HG03457 (cell line): ENCODE results near the gene IGLL5.
"Not testable (repeated sequence)": the region's sequence is repeated elsewhere in the genome, so short reads cannot be mapped to it uniquely, and the experiment has no call there.

ENCODE experiments used
- ATAC-seq: cut with Tn5 transposase; IDR thresholded peaks from one replicate; pipeline ENCODE4 v1.9.1; 2021; ENCODE audit warnings: moderate number of reproducible peaks; ENCODE audit not compliant: unreplicated experiment

Gene IGLL5

DNA sequence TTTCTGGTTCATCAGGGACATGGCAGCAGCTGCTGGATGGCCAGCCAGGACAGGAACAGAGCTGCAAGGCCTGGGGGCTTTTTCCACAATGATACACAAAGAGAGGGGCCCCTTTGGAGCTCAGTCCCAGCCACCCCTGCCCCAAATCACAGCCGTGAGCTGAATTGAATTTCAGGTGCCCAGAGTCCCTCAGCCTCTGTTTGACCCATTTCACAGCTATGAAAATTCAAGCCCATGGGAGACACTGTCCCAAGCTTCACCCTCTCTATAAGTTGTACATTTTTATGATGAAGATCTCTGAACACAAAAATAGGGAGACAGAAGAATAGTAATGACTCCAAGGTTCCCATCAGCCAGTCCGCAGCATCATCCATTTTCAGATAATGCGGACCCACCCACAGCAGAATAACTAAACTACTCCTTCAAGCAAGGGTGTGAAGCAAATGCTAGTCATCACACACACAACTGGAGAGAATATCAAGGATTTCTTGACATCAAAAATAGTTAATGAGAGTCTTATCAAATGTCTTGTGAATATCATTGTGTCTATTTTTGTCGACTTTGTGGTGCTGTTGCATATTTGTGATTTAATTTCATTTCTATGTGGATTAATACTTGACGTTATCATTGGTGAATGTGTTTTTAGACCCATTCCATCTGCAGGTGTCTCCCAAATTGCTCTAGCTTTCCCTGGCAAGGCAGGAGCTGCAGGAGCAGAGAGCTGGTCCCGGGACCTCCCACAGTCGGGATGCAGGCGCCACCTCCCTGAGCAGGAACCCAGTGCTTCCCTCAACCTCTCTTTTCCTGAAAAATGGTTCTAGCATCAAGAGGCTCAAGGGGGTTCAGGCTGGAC, 24.7 kb downstream of the IGLL5 start:
- ATAC-seq: no peak

DNA sequence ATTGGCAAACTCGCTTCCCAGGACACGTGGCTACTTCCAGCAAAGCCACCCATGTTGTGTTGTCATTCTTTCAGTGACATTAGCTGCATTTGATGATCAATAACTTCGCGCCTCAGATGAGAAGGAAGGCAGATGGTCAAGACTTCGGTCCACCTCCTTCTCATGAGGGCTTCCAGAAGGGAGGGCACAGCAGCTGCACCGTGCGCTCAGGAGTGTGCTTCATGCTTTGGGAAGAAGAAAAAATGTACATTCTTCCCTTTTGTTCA, 25.3 kb downstream of the IGLL5 start:
- no peak for ATAC-seq

DNA sequence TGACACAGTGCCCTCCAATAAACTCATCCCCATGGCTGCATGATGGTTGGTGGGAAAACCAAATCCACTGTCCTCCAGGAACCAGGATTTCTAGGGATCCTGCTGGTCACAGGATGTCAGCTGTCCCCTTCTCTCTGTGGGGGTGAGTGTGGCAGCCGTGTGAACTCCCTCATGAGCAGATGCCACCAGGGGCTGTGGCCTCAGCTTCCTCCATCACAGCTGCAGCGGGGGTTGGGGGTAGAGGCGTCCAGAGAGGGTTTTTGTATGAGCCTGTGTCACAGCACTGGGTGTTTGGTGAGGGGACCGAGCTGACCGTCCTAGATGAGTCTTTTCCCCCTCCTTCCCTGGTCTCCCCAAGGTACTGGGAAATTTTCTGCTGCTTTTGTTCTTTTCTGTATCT, 26.4 kb downstream of the IGLL5 start:
- no peak for ATAC-seq

DNA sequence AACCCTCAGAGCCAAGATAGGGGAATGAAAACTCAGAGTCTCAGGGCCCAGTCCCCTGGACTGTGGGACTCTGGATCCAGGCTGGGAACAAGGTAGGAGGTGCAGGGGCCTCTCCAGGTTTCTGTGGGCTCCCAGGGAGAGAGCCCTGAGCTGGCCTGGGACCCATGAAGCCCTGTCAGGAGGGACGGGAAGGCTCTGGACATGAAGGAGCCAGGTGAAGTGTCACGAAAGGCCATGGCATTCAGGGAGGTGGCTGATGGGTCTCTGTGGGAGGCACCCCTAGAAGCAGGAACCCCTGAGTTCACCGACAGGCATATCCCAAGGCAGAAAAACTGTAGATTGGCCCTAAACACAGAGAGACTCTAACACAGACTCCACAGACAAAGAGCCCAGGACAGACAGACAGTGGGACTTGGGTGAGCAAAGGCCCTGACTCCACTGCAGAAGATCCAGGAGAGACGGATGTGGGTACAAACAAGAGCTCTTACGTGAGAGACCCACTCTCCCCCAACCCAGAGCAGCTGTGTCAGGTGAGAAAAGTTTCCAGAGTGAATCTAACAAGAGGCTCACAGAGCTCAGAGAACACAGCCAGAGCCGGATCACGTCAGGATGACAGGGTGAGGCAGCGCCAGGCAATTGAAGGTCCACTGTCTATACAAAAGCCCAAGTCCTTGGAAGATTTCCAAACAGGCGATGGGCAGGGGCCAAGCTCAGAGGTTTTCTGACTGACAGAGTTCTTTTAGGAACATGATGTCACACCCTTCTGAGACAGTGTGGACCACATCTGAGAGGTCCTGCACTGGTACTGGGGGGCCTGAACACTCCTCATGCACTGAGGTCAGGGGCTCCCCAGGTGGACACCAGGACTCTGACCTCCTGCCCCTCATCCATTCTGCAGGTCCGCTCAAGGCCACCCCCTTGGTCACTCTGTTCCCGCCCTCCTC, 27.4 kb downstream of the IGLL5 start:
- no peak for ATAC-seq

DNA sequence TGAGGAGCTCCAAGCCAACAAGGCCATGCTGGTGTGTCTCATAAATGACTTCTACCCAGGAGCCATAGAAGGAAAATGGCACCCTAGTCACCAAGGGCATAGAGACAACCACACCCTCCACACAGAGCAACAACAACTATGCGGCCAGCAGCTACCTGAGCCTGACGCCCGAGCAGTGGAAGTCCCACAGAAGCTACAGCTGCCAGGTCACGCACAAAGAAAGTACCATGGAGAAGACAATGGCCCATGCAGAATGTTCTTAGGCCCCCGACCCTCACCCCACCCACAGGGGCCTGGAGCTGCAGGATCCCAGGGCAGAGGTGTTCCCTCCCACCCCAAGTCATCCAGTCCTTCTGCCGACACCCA, 28.0 kb downstream of the IGLL5 start:
- ATAC-seq: no peak

DNA sequence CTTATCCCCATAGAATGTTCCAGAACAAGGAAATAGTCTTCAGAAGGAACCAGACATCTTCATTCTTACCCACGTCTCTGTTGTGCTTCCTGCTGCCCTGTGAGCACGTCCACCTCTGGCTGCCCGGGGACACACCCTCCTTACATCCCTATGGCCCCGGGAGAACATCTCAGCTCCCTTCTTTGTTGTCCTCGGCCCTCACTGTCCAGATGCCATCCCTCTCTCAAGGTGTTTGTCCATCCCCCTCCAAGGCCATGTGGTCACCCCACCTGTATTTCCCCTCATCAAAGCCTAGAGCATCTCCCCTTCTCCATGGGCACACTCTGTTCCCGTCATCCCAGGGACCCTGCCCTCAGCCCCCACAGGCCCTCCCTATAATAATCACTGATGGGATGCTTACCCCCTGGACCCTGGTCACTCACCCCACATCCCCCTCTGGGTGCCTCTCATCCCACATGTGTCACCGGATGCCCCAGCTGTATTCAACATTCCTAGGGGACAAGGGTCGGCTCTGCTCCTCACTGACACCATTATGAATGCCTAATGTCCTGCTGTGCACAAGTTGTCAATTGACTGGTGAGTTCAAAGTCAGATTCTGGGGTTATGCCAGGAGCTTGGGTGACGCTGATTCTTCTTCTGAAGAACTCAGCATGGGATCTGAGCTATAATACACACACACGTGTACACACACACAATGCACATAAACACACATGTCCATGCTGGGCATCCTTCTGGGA, 28.8 kb downstream of the IGLL5 start:
- ATAC-seq: no peak

DNA sequence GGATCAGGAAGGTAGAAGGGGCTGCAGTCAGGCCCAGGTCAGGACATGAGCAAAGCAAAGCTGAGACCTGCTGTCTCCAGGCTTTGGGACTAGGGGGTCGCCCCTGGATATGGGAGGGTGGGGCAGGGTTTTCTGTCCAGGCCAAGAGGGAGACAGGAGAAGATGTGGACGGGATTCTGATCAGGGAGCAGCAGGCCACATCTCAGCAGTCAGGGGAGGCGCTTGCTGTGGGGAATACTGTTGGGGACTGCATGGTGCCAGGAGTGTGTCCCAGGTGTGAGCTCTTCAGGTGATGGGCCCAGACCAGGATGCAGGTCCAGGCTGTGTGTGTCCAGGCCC, 29.3 kb downstream of the IGLL5 start:
- no peak for ATAC-seq

DNA sequence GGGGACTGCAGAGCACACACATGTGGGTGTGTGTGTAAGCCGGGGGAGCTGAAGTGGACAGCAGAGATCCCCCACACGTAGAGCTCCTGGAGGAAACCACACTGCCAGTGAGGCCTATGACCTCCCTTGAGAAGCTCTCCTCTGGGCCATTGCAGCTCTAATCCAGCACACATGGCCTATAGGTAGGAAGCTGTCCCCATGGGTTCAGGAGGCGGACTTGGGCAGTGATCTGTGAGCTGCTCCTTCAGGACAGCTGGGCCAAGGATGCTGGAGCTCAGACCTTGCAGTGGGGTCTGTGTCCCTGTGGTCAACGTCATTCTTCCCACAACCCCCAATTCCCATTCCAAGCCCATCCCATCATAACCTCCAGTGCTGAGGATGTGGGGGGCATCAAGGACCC, 29.8 kb downstream of the IGLL5 start:
- ATAC-seq: no peak

DNA sequence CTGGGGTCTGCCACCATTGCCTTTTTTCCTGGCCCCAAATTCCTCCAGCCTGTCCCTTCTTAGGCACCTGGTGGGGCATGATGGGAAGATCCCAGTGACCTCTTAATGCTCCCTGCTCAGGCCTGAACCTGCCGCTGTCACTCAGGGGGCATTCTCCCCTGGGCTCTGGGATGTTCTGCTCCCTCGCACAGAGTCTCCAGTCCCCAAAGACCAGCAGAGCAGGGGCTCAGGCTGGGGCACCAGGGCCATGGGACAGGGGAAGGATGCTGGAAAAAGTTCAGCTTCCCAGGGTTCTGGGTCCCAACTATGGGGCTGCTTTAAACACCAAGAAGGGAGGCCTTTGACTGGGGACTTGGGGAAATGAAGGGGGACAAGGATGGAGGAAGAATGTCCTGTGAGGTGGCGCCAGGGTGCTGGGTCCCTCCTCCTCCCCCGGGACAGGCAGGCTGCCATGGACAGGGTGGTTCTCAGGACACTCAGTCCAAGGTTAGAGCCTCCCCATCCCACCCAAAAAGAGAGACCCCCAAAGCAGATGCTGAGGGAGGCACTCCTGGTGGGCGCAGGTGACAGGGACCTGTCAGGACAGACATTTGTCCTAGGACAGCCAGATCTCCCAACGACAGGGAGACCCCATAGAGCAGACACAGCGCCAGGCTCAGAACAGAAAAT, 30.8 kb downstream of the IGLL5 start:
- no peak for ATAC-seq

DNA sequence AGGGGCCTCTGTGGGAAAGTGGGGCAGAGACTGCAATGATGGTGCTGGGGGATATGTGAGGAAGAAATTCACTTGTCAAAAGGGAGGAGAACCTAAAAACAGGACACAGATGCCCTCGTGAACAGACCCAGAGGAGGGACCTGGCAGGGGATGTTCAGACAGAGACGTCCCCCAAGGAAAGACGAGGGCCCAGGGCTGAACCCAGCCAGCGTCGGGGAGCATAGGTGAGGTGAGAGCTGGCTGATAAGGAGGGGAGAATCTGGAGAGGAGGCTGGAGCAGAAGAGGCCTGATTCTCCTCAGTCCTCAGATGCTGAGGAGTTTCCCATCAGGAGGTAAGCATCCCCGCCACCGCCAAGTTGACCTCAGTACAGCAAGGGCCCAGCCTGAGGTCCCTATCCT, 31.4 kb downstream of the IGLL5 start:
- ATAC-seq: no peak

DNA sequence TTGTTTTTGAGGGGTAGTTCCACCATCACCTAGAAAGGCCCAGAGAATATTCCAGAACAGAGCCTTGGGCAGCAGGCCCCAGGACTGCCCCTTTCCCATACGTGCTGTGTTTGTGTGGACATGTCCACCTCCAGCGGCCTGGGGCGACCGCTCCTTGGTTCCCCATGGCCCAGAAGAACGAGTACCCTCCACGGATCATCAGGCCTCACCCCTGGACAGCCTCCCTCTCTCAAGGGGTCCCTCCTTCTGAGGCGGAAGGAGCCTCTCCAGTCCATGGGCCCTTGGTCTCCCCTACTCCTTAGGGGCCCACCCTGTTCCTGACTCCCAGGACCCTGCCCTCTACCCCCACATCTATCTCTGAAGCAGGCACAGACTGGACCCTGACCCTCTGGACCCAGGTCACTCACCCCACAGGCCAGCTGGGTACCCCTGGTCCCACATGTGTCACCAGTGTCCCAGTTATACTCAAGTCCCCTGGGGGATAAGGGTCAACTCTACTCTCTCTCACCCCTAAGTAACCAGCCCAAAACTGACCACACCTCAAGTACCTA, 32.6 kb downstream of the IGLL5 start:
- ATAC-seq: no peak

DNA sequence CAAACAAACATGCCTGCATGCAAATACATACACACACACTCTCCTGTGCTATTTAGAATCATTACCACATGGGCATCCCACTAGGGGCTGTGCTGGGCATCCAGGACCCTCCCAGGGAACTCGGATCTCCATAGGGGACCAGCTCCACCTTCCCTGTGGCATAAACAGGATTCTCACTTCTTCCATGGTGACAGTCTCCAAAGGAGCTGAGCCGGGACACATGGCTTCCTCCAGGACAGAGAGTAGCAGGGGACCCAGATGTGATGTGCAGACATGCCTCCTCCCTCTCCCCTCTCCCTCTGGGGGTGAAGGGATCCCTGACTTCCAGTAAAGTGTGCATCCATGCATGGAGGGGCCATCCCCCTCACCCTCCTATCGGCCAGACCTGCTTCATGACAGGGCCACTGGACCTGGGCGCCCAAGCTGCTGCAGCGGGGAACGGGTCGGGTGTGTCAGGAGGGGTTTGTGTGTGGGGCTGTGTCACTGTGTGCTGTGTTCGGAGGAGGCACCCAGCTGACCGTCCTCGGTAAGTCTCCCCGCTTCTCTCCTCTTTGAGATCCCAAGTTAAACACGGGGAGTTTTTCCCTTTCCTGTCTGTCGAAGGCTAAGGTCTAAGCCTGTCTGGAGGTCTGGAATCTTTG, 33.4 kb downstream of the IGLL5 start:
- no peak for ATAC-seq

DNA sequence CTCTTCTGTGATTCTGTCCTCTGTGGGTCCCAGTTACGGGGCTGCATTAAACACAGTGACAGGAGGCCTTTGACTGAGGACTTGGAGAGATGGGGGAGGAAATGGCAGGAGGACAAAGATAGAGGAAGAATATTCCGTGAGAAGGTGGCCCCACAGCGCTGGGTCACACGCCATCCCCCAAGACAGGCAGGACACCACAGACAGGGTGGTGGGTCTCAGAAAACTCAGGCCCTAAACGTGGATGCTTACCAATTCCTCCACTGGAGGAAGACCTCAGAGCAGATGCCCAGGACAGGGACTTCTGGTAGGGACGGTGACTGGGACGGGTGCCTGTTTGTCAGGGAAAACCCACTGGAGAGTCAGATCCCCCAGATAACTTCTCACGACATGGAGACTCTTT, 34.0 kb downstream of the IGLL5 start:
- no peak for ATAC-seq

DNA sequence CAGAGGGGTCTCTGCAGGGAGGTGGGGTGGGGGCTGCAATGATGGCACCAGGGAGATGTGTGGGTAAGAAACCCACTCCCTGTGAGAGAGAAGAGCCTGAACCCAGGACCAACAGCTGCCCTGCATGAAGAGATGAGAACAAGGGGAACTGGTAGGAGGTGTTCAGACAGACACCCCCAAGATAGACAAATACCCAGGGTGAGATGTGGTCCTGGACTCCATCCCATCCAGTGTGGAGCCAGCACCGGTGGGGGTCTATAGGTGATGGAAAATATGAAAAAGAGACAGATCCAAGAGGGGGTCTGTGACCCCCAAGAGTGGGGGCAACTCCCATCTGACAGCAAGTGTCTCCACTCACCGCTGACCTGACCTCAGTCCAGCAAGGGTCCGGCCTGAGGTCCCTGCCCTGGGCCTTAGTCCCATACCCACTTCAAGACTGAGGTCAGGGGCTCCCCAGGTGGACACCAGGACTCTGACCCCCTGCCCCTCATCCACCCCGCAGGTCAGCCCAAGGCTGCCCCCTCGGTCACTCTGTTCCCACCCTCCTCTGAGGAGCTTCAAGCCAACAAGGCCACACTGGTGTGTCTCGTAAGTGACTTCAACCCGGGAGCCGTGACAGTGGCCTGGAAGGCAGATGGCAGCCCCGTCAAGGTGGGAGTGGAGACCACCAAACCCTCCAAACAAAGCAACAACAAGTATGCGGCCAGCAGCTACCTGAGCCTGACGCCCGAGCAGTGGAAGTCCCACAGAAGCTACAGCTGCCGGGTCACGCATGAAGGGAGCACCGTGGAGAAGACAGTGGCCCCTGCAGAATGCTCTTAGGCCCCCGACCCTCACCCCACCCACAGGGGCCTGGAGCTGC, 34.7 kb downstream of the IGLL5 start:
- not testable (repeated sequence) for ATAC-seq

DNA sequence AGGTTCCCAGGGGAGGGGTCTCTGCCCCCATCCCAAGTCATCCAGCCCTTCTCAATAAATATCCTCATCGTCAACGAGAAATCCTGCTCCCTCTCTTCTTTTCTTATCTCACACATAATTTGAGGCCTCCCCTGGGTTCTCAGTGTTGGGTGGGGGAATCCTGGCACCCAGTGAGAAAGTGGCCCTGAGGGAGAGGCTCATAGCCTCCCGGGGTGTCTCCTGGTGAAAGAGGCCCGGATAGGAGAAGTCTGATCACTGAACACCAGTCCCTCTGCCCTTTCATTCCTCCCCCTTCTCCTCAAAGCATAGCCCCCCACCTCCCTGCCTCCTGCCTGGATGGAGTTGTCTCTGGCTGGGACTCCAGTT, 35.3 kb downstream of the IGLL5 start:
- no peak for ATAC-seq

DNA sequence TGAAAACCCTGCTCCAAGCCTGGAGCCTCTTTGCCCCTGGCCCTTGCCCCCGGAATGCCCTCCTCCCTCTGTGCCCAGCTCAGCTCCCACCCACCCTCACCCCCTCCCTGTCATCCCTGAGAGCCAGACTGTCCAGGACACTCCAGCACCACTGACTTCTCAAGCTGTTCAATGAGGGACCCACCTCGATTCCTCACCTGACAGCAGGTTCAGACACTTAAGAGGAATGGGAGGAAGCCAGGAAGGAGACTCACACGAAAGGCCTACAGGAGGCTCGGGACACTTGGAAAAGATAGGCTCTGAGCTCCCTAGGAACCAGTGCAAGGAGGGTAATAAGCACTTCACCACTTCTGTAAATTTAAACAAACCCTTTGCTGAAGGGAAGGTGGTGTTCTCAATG, 35.8 kb downstream of the IGLL5 start:
- ATAC-seq: no peak

DNA sequence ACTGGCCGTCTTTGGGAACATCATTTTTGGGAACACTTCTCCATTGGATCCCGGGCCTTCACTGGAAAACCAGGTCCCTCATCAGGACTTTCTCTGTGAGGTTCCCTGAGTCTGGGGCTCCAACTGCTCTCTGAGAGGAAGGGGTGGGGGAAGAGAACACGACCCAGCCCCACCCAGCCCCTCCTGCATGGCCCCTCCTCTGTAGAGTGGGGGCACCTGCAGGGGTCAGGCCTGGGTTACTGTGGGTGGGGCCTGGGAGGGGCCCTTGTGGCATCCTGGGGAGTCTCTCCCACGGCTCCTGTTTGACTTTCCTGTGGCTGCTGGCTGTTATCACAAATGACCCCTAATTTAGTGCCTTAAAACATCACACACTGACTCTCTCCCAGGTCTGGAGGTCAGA, 36.3 kb downstream of the IGLL5 start:
- ATAC-seq: no peak

DNA sequence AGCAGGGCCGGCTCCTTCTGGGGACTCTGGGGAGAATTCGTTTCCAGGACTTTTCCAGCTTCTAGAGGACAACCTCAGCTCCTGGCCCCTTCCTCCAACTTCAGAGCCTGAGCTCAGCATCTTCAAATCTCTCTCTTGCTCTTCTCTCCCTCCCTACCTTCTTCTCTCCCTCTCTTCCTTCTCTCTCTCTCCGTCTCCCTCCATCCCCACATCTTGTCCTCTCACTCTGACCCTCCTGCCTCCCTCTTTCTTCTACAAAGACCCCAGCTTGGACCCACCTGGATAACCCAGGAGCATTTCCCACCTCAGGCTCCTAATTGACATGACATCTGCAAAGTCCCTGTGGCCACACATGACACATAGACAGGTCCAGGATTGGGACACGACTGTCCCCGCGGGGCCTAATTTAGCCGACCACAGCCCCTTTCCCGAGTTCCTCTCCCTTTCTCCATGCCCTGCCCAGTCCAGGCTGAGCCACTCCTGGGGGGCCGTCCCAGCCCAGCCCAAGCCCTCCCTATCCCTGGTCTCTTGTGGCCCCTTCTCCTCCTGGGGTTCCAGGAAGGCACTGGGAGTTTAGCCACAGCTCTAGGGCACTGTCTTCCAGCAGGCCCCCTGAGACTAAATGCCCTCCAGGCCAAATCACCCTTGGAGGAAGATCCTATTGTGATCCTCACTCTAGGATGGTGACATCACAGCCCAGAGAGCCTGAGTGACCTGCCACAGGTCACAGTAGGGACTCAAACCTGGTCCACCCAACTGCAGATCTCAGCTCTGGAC, 36.9 kb downstream of the IGLL5 start:
- no peak for ATAC-seq
